Tibial artery (tissue), 4 donors: ENCODE measurements around the gene PFDN1.

Experiments used
- DNase-seq, 2 donors: peaks; one replicate each; pipeline ENCODE4 v3.0.0-alpha.2; 2019
- H3K27ac ChIP-seq, 2 donors: fragments of 200-600 bp; sonication (generic) in 1 of 2; 1 replicate in 1 of 2; 2 replicates in 1 of 2; pipeline ENCODE4 v1.5.1; 2018 to 2019; ENCODE audit warnings: mild to moderate bottlenecking in 1 of 2
- H3K27me3 ChIP-seq, 2 donors: fragments of 200-600 bp; sonication (generic) in 1 of 2; one replicate each; pipeline versions ENCODE4 v1.5.1 to v1.6.0; 2016 to 2019
- H3K36me3 ChIP-seq, 3 donors: fragments of 200-600 bp; sonication (generic) in 2 of 3; one replicate each; pipeline ENCODE4 v1.5.1; 2016 to 2019; ENCODE audit warnings: mild to moderate bottlenecking in 2 of 3
- H3K4me1 ChIP-seq, 4 donors: fragments of 200-600 bp; sonication (generic) in 2 of 4; 1 replicate in 3 of 4; 2 replicates in 1 of 4; pipeline ENCODE4 v1.5.1; 2016 to 2019
- H3K4me3 ChIP-seq, 2 donors: fragments of 200-600 bp; sonication (generic) in 1 of 2; 1 replicate in 1 of 2; 2 replicates in 1 of 2; pipeline ENCODE4 v1.5.1; 2018 to 2019; ENCODE audit warnings: mild to moderate bottlenecking in 2 of 2
- H3K9me3 ChIP-seq, 3 donors: fragments of 200-600 bp; sonication (generic) in 1 of 3; one replicate each; pipeline ENCODE4 v1.5.1; 2016 to 2019
- intact Hi-C: fragments of 100-400 bp; cut with DNase I; formaldehyde crosslinking; loops from one replicate; pipeline ENCODE4 v1.15.0; 2023; ENCODE audit warnings: low total_unique reads
- TF ChIP-seq, protein P1 (sequence below), 2 experiments: fragments of 200-600 bp in 1 of 2; fragments of 450-650 bp in 1 of 2; IDR thresholded peaks; one replicate each; pipeline ENCODE4 v1.5.1; 2017 to 2019; ENCODE audit warnings: antibody characterized with exemption in 2 of 2, mild to moderate bottlenecking in 1 of 2, moderate library complexity in 1 of 2

The PFDN1 gene

DNA sequence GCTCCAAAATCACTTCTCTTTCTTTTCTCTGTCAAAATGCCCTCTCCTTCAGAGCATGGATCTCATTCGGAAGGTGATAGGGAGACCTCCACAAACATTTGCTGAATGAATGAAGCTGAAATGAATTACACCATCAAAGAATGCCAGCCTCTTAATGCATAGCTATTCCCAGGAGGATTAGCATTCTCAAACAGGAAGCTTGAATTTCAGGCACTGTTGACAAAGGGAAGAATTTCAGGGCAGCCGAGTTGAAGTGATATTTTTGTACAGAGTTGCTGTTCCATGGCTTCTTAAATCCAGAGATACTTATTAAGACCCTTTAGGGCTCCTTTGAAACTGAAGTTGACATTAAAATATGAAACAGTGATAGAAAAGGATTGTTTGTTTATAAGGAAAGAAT, 24.7 kb upstream of the PFDN1 start:
- DNase-seq: no peak
- Histone ChIP-seq H3K27ac (no peak overlapping the region), H3K4me3 (no peak overlapping the region), H3K36me3 (peaks cover 0 to 2% (median 0%) of the 10 kb centered on the region in 3 donors), H3K9me3 (no peaks in the 10 kb centered on the region), H3K27me3 (no peaks in the 10 kb centered on the region), H3K4me1 (peaks cover 5 to 26% (median 16%) of the 10 kb centered on the region in 4 donors)
- TF ChIP-seq, protein P1, sequence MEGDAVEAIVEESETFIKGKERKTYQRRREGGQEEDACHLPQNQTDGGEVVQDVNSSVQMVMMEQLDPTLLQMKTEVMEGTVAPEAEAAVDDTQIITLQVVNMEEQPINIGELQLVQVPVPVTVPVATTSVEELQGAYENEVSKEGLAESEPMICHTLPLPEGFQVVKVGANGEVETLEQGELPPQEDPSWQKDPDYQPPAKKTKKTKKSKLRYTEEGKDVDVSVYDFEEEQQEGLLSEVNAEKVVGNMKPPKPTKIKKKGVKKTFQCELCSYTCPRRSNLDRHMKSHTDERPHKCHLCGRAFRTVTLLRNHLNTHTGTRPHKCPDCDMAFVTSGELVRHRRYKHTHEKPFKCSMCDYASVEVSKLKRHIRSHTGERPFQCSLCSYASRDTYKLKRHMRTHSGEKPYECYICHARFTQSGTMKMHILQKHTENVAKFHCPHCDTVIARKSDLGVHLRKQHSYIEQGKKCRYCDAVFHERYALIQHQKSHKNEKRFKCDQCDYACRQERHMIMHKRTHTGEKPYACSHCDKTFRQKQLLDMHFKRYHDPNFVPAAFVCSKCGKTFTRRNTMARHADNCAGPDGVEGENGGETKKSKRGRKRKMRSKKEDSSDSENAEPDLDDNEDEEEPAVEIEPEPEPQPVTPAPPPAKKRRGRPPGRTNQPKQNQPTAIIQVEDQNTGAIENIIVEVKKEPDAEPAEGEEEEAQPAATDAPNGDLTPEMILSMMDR (IDR thresholded peaks at IDR 0.05): no peak
- intact Hi-C loops: no loop called here

DNA sequence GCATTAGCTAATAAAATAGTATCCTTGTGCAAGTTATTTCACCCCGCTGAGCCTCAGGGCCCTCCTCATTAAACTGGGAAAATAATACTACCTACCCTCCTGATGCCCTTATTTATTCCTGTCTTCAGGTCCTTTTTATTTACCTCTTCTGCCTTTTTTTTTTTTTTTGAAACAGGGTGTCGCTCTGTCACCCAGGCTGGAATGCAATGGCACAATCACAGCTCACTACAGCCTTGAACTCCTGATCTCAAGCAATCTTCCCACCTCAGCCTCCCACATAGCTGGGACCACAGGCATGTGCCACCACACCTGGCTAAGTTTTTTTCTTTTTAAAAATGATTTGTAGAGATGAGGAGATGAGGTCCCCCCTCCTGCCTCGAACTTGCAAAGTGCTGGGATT, 22.6 kb upstream of the PFDN1 start:
- Histone ChIP-seq H3K36me3 (no peaks in the 10 kb centered on the region), H3K4me3 (no peak overlapping the region), H3K4me1 (peaks cover 5 to 29% (median 19%) of the 10 kb centered on the region in 4 donors), H3K9me3 (no peaks in the 10 kb centered on the region), H3K27me3 (no peaks in the 10 kb centered on the region), H3K27ac (no peak overlapping the region)
- TF ChIP-seq, protein P1 (IDR thresholded peaks at IDR 0.05): no peak
- intact Hi-C loops: no loop called here
- DNase-seq: no peak

DNA sequence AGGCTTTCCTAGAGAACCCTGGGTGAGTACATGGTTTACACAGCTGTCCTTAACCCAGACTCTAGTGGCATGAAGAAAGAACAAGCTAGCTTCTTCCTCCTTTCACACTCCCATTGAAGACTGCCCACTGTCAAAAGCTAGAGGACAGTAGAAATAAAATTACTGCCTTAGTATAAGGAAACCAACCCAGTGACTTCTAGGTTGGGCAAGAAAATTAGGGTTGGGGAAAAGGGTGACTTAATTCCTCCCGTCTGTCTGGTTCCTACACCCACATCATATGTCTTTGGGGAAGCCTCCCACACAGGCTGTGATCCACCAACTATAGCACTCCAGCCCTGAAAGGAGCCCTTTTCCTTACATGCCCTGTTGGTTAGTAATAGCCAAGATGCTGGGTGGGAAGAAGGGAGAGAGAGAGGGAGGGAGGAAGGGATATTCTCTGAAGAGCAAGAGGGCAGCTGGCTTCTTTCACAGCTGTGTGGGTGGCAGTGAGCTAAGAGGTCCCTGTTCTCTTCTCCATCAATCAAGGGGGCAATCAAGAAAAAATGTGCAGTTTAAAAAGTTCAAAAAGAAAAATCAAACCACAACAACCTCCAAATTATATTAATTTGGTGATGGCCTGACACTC, 21.8 kb upstream of the PFDN1 start:
- Histone ChIP-seq H3K27me3 (no peaks in the 10 kb centered on the region), H3K4me3 (no peak overlapping the region), H3K4me1 (peaks cover 5 to 29% (median 19%) of the 10 kb centered on the region in 4 donors), H3K27ac (no peak overlapping the region), H3K36me3 (no peaks in the 10 kb centered on the region), H3K9me3 (no peaks in the 10 kb centered on the region)
- no peak for DNase-seq
- intact Hi-C loops: no loop called here
- TF ChIP-seq, protein P1 (IDR thresholded peaks at IDR 0.05): no peak

DNA sequence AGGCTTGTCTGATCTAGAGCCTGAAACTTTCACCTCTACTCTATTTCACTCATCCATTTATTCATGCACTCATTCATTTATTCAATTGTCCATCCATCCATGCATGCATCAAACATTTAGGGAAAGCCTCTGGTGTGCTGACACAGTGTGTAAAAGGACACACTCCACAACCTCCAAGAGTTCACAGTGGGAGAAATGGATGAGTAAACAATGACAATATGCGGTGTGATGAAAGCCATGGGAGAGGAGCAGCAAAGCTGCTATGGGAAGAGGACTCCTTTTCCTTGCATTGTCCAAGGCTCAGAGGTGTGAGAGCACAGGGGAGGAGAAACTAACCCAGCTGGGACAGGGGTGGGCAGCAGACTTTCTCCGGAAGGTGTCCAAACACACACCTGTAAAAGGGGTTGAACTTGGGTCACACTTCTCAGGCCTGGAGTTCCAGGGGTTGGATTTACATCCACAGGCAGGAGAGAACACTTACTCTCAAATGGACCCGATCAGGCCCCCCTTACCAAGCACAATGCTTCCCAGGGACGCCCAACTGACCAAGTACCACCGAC, 21.2 kb upstream of the PFDN1 start:
- TF ChIP-seq, protein P1 (IDR thresholded peaks at IDR 0.05): no peak
- intact Hi-C loops: no loop called here
- Histone ChIP-seq H3K9me3 (no peaks in the 10 kb centered on the region), H3K4me1 (peaks cover 5 to 29% (median 19%) of the 10 kb centered on the region in 4 donors), H3K36me3 (no peaks in the 10 kb centered on the region), H3K27me3 (no peaks in the 10 kb centered on the region), H3K4me3 (no peak overlapping the region), H3K27ac (peak overlapping the region; percentile 72 to 73)
- no peak for DNase-seq

DNA sequence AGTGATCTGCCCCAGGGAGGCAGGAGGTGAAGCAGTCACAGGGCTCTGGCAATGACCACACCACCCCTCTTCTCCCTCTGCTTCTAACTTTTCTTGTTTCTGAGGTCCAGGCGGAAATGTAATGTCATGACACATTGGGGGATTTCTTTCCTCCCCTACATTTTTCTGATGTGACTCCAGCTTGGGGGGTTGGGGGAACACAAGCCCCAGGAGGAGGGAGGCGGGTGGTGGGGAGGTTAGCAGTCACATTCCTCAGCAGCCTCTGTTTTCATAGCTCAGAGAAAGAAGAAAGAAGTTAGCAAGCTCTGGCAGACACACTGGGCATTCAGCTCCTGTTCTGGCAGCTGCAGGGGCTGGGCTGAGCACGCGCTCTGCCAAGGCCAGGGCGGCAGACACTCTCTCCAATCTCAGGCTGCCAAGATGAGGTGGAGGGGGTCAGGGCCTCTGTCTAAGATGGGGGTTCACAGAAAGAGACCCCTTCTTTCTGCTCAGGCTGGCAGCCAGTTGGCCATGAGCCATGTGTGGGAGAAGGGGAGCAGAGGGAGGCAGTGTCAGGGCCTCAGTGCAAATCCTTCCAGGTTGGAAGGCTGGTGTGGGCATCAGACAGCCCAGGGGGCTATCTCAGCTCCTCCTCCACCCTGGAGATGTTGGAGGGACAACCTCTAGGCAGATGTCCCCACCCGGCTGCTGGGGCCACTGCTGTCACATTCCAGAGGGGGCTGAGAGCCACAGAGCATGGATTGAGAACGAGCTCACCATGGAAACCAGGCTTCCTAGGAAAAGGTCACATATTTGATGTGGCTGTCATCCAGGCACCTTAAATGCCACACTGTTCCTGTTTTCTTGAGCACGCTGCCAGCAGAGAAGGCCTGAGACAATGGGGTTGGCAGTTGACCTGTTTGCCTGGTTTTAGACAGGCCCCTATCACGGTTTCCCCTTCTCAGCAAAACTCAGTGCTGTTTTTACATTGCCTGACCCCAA, 20.1 kb upstream of the PFDN1 start:
- H3K27ac ChIP-seq: peak overlapping the region; percentile 72 to 73
- intact Hi-C loops: no loop called here
- TF ChIP-seq, protein P1 (IDR thresholded peaks at IDR 0.05): no peak

More for the DNA sequence above, 20.1 kb upstream of the PFDN1 start:
- Histone ChIP-seq H3K27me3 (no peaks in the 10 kb centered on the region), H3K4me1 (peaks cover 5 to 29% (median 19%) of the 10 kb centered on the region in 4 donors), H3K36me3 (no peaks in the 10 kb centered on the region), H3K9me3 (no peaks in the 10 kb centered on the region), H3K4me3 (no peak overlapping the region)
- no peak for DNase-seq
